Sigmoid colon (tissue), 4 donors: ENCODE measurements around the gene CCL14.

ENCODE experiments used
- EP300 ChIP-seq, 4 donors: sonication (generic); formaldehyde crosslinking; IDR thresholded peaks; one replicate each; pipeline ENCODE4 v1.6.1; 2017; ENCODE audit warnings: antibody characterized with exemption in 4 of 4
- TF ChIP-seq, protein P1 (sequence below), 4 experiments: fragments of 450-650 bp in 3 of 4; fragments of 200-600 bp in 1 of 4; IDR thresholded peaks; one replicate each; pipeline ENCODE4 v1.5.1; 2016 to 2019; ENCODE audit warnings: antibody characterized with exemption in 4 of 4, mild to moderate bottlenecking in 3 of 4, moderate library complexity in 2 of 4

DNA sequence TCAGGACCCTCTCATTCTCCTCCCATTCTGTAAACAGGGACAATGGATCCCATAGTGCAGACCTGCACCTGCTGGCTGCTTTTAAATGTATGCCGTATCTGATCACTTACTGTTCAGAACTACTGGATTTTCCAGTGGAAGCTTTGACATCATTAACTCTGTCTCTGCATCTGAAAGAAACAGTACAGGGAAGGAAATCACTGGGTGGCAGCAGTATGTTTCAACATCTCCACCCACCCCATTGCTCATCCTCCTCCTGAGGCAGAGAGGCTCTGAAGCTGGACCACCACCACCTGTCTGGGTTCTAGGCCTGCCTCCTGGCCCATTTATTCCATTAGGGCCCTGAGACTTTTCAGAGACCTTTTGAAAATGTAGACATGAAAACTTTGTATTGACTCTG lies 12.2 kb upstream of the CCL14 start:
- no peak for TF ChIP-seq EP300 (IDR thresholded peaks at IDR 0.05)
- TF ChIP-seq, protein P1, sequence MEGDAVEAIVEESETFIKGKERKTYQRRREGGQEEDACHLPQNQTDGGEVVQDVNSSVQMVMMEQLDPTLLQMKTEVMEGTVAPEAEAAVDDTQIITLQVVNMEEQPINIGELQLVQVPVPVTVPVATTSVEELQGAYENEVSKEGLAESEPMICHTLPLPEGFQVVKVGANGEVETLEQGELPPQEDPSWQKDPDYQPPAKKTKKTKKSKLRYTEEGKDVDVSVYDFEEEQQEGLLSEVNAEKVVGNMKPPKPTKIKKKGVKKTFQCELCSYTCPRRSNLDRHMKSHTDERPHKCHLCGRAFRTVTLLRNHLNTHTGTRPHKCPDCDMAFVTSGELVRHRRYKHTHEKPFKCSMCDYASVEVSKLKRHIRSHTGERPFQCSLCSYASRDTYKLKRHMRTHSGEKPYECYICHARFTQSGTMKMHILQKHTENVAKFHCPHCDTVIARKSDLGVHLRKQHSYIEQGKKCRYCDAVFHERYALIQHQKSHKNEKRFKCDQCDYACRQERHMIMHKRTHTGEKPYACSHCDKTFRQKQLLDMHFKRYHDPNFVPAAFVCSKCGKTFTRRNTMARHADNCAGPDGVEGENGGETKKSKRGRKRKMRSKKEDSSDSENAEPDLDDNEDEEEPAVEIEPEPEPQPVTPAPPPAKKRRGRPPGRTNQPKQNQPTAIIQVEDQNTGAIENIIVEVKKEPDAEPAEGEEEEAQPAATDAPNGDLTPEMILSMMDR (IDR thresholded peaks at IDR 0.05): no peak
